ENCODE measurements around the gene FREM1.

FREM1 gene

DNA sequence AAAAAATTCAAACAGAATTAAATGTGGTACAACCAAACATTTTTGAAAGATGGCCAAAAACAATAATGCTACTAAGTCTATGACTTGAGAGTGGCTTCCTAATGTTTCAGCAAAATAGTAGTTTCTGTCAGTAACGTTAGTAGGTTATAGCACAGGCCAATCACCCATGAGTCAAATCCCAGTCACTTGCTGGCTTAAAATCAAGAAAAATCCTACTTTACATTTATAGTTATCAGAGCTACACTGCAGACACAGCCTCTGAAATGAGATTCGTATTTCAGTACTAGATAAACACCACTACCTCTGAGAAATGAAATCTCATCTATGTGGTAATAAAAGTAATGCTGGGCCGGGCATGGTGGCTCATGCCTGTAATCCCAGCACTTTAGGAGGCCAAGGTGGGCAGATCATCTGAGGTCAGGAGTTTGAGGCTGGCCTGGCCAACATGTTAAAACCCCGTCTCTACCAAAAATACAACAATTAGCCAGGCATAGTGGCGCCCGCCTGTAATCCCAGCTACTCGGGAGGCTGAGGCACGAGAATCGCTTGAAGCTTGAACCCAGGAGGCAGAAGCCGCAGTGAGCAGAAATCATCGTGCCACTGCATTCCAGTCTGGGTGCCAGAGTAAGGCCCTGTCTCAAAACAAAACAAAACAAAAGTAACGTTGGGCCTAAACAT is 223.0 kb downstream of the FREM1 start:
- Mint-ChIP-seq H3K27me3 (no peaks in the 10 kb centered on the region), H3K4me3 (no peak overlapping the region), H3K27ac (no peak overlapping the region), H3K4me1 (peaks cover 17% of the 10 kb centered on the region), H3K36me3 (ENCODE audit: low read depth) (peaks cover 29% of the 10 kb centered on the region), H3K9me3 (no peaks in the 10 kb centered on the region)
- DNase-seq = no peak
- ATAC-seq = no peak

DNA sequence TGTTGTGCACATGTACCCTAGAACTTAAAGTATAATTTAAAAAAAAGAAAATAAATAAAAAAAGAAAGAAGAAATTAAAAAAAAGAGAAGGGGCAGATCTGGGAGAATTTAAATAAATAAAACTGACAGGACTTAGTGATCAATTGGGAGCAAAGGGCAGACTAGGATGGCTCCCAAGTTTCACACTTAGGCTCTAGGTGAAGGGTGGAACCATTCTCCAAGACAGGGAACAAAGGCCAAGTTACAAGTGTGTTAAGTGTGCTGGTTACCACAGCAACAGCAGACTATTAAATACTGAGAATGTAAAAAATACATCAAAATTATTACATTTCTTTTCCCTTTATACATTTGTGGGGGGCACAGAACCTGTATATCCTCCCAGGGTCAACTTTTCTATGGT is 224.1 kb downstream of the FREM1 start:
- Mint-ChIP-seq H3K27me3 (no peaks in the 10 kb centered on the region), H3K4me1 (peaks cover 9% of the 10 kb centered on the region), H3K9me3 (no peaks in the 10 kb centered on the region), H3K4me3 (no peak overlapping the region), H3K27ac (no peak overlapping the region), H3K36me3 (ENCODE audit: low read depth) (peaks cover 35% of the 10 kb centered on the region)
- DNase-seq (no peak), ATAC-seq (no peak)

Data from activated naive CD8-positive, alpha-beta T cell treated with anti-CD3 and anti-CD28 coated beads, Interleukin-2, amount 50 U/mL, for 24 hours (primary cell).